HG03025 (cell line): ENCODE results near the gene NACC2.

Source experiments
- ATAC-seq: cut with Tn5 transposase; IDR thresholded peaks from one replicate; pipeline ENCODE4 v1.9.1; 2021; ENCODE audit warnings: mild to moderate bottlenecking, moderate library complexity; ENCODE audit not compliant: unreplicated experiment, low FRiP score

The NACC2 gene

GRCh38 chr9:136131629-136132511 lies 36.8 kb upstream of the NACC2 start:
- no peak for ATAC-seq

GRCh38 chr9:136129176-136129575 lies 34.1 kb upstream of the NACC2 start:
- no peak for ATAC-seq

- no peak for ATAC-seq
Observed at GRCh38 chr9:136128436-136128835, 33.3 kb upstream of the NACC2 start.

- no peak for ATAC-seq
Observed at GRCh38 chr9:136127313-136127712, 32.2 kb upstream of the NACC2 start.

- no peak for ATAC-seq
Observed at GRCh38 chr9:136124976-136125692, 30.0 kb upstream of the NACC2 start.

GRCh38 chr9:136122425-136123383 lies 27.6 kb upstream of the NACC2 start:
- no peak for ATAC-seq

- ATAC-seq, result no peak
Observed at GRCh38 chr9:136121801-136122200, 26.7 kb upstream of the NACC2 start.

GRCh38 chr9:136120438-136120844 lies 25.4 kb upstream of the NACC2 start:
- no peak for ATAC-seq

GRCh38 chr9:136119883-136120393 lies 24.8 kb upstream of the NACC2 start:
- ATAC-seq, result no peak

- ATAC-seq, result peak; percentile 8
Observed at GRCh38 chr9:136119061-136119882, 24.2 kb upstream of the NACC2 start.

- ATAC-seq, result peak; percentile 63
Observed at GRCh38 chr9:136118320-136119060, 23.4 kb upstream of the NACC2 start, which contains the start of gene TMEM250. Gene TMEM250, minus strand, starts transcription at chr9:136118875. Its CDS starts 1,975 bp downstream, at chr9:136116900.

- peak; percentile 5 for ATAC-seq
Observed at GRCh38 chr9:136117916-136118319, 22.8 kb upstream of the NACC2 start.

- no peak for ATAC-seq
Observed at GRCh38 chr9:136117291-136117915, 22.3 kb upstream of the NACC2 start.

GRCh38 chr9:136116360-136117098 lies 21.4 kb upstream of the NACC2 start:
- ATAC-seq, result no peak

- no peak for ATAC-seq
Observed at GRCh38 chr9:136115641-136116359, 20.7 kb upstream of the NACC2 start.

GRCh38 chr9:136115206-136115605 lies 20.1 kb upstream of the NACC2 start:
- ATAC-seq, result no peak

- ATAC-seq, result no peak
Observed at GRCh38 chr9:136114610-136115009, 19.5 kb upstream of the NACC2 start.
